KOPT-K1 (cell line): ENCODE results near the gene PAEP.

Experiments
- H3K27ac ChIP-seq: fragments of 200-600 bp; sonication (generic); 2 replicates; pipeline ENCODE4 v1.5.1; 2016; ENCODE audit warnings: antibody characterized with exemption, mild to moderate bottlenecking, low read depth, low read length; ENCODE audit not compliant: poor library complexity, severe bottlenecking
- H3K36me3 ChIP-seq: fragments of 200-600 bp; sonication (generic); 2 replicates; pipeline ENCODE4 v1.5.1; 2017; ENCODE audit warnings: antibody characterized with exemption, mild to moderate bottlenecking, low read length, moderate library complexity; ENCODE audit not compliant: insufficient read depth
- H3K9me3 ChIP-seq: fragments of 200-600 bp; sonication (generic); 2 replicates; pipeline ENCODE4 v1.5.1; 2017; ENCODE audit warnings: antibody characterized with exemption, low read length, mild to moderate bottlenecking; ENCODE audit not compliant: insufficient read depth, poor library complexity, severe bottlenecking

Gene PAEP

DNA sequence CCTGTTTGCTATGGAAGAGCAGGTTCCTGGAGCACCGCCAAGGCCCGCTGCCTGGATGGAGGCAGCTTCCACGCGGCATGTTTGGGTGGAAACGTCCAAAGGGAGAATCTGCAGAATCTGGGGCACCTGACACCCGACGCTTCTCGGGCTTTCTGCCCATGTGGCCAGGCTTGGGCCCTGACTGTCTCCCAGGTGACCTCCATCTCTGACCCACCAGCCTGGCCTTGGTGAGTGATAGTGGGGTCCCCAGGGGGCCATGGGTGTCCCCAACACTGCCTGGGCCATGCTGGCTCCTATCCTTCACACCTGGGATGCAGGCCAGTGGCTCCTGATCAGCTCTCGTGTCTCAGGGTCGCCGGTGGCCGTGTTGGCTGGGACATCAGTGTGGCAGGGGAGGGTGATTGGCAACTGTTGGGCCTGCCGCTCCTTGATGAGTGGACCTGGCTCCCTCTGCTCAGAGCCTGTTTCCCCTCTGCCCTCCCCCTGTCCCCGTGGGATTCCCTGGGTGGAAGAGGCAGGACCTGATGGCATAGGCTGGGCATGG, 43.8 kb downstream of the PAEP start:
- H3K36me3 ChIP-seq = no peaks in the 10 kb centered on the region
- no peaks in the 10 kb centered on the region for H3K9me3 ChIP-seq
- no peak overlapping the region for H3K27ac ChIP-seq

DNA sequence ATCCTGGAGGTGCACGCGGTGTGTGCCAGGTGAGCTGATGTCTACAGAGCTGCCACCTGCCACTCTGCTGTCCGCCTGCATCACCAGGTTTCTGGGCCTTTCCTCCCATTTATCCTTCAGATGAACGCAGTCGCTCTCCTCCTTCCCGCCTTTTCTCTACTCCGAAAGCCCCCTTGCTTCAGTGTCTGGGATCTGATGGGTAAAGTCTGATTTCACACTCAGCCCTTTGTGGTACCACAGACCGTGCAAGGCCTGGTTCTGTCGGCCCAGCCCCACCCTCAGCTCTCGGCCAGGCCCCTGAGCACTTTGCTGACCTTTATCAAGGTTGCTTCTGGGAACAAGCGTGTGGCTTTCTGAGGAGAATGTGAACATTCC, 45.3 kb downstream of the PAEP start:
- Histone ChIP-seq H3K9me3 (no peaks in the 10 kb centered on the region), H3K36me3 (no peaks in the 10 kb centered on the region), H3K27ac (no peak overlapping the region)

DNA sequence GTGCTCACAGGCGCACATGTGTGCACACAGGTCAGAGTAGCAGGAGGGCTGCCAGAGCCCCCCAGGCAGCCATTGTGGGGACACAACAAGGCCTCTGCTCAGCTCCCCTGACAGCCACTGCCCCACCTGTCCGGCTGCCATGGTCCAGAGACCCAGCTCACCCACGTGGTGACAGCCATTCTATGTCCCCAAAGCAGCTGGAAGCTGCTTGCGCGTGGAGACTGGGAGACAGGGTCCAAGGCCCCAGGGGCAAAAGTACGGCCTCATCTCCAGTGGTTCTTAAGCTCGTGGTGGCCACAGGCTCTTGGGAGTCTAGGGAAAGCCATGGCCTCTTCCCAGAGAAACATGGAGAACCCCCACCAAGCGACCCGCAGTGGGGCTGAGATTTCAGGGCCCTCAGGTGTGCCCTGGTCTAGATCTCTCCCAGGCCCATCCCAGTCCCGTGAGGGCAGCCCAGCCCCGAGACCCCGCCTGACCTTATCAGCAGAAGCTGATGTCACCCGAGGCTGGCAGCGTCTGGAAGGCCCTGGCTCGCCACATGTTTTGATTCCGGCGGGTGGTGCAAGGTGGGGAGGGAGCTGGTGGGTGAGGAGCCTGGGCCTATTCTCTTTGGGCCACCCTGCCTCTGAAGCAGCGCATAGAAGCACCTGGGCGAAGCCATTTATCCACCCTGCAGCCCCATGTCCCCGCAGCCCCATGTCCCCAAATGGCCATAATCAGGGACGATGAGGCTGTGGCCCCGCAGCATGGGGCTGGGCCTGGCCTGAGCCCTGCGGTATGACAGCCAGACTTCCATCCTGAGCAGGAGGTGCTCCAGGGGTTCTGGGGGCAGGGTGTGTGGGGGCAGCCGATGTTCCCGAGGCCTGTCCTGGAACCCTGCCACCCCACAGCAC, 46.1 kb downstream of the PAEP start:
- no peak overlapping the region for H3K27ac ChIP-seq
- H3K9me3 ChIP-seq = no peaks in the 10 kb centered on the region
- H3K36me3 ChIP-seq = no peaks in the 10 kb centered on the region

DNA sequence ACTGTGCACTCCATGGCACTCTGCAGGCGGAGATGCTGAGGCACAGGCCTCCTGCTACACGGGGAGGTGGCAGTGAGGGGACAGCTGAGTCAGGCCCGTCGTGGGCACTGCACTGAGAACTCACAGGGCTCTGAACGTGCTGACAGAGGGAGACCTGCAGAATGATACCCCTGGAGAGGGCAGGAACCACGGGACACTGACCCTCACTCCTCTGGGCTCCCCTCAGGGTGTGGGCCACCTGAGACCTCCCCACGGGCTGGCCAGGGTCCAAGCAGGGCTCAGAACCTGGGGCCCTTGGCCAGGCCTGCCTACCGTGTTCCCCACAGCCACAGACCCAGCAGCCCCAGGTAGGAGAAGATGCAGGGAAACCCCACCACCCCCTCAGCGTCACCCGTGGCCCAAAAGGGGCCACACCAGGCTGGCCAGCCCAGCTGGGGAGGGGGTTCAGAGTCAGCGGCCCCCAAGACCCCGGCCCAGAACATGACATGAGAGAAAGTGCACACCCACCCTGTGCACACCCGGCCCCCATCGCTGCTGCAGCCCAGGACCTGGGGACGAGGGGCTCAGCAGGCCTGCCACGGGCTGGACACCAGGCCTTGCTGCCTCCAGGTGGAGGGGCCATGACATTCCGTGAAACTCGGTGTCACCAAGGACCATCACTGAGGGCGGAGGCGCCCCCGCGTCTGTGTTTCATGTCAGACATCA, 46.9 kb downstream of the PAEP start:
- Histone ChIP-seq H3K36me3 (no peaks in the 10 kb centered on the region), H3K27ac (no peak overlapping the region), H3K9me3 (no peaks in the 10 kb centered on the region)

DNA sequence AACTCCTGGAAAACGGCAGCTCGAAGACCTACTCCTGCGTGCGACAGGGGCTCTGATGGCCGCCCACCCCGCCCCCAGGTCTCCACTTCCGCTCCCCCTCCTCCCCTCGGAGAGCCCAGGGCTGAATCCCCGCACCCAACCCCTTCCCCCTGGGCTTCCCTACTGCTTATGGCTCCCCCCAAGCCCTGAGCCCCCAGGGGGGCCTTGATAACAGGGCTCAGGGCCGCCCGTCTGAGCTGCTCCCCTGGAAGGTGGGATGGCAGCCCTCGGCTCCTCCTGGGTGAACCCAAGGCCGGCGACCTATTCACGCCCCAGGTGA, 47.4 kb downstream of the PAEP start:
- H3K36me3 ChIP-seq = no peaks in the 10 kb centered on the region
- H3K27ac ChIP-seq = no peak overlapping the region
- H3K9me3 ChIP-seq = no peaks in the 10 kb centered on the region

DNA sequence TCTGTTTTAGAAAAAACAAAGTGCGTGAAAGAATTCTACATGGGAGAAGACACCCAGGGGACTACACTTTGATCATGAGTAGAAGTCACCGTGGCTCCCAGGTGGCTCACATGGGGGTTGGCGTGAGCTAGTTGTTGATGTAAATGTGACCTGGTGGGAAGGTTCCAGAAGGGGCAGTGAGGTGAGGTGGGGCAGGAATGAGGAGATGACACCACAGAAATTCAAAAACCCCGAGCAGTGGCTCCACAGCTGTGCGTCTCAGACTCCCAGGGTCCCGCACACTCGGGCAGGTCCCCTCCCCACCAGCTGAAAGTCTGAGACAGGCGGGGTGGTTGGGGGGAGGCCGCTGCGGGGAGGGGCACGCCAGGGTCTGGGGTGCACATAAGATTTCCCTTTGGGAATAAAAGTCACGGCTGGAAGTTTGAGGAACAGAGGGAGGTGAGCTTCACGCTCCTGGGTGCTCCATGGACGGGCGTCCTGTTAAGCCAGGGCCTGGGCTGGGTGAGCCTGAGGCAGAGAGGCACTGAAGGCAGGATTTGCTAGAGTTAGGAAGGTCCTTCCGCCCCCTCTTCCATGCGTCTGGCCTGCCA, 47.9 kb downstream of the PAEP start:
- no peaks in the 10 kb centered on the region for H3K36me3 ChIP-seq
- H3K9me3 ChIP-seq = no peaks in the 10 kb centered on the region
- no peak overlapping the region for H3K27ac ChIP-seq

DNA sequence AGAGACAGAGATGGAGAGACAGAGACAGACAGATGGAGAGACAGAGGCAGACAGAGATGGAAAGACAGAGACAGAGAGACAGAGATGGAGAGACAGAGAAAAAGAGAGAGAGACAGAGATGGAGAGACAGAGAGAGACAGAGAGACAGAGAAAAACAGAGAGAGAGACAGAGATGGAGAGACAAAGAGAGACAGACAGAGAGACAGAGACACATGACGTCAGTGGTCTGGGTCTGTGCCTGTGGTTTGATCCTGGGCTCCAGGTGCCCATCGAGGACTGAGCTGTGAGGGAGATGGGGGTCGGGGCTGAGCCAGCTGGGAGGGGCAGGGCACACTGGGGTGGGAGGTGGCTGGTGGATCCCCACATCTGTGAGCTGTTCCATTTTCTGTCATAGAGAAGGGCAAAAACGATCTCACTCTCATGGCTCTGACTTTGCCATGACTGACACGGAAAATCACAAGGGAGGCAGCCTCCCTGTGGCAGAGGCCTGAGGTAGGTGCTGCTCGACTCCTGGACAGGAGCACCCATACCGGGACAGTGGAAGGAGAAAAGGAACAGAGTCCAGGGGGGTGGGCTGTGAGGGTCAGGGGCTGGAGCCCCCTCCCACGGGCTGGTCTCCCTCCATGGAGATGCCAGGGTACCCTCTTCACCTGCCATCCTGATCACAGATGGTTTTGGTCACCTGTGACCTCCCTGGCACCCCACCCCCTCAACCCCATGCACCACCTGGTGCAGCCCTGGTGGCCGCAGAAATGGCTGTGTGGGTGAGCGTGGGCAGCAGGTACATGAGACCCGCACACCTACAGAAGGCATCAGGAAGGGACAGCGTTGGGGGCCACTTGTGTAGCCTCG, 49.0 kb downstream of the PAEP start:
- no peaks in the 10 kb centered on the region for H3K9me3 ChIP-seq
- H3K27ac ChIP-seq = no peak overlapping the region
- no peaks in the 10 kb centered on the region for H3K36me3 ChIP-seq

DNA sequence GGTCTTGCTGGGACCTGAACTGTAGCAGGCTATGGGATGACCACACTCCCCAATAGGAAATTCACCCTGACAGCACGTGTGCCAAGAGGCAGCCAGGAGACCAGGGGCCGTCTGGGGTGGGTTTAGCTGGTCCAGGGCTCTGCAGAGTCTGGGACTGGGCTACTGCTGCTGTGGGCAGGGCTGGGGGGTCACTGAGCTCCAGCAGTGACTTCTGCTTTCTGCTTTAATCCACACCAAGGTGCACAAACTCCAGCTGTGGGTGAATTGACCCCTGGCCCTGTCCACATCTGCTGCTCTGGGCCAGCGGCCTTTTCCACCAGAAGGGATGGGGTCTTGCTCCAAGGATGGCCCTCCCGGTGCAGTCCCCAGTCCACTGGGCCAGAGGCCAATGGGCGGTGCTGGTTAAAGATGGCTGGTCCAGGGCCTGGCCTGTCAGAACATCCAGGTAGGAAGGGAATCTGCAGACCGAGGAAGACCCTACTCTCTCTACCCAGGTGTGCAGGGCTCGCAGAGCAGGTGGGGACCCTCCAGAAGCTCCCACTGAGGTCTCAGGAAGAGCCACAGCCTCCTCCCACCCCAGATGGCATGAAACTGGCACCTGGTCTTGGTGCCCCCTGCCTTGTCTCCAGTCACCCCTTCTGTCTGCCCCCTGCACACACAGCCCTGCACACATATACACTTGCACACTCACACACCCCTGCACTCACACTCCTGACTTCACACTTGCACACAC, 49.8 kb downstream of the PAEP start:
- Histone ChIP-seq H3K27ac (no peak overlapping the region), H3K9me3 (no peaks in the 10 kb centered on the region), H3K36me3 (no peaks in the 10 kb centered on the region)

DNA sequence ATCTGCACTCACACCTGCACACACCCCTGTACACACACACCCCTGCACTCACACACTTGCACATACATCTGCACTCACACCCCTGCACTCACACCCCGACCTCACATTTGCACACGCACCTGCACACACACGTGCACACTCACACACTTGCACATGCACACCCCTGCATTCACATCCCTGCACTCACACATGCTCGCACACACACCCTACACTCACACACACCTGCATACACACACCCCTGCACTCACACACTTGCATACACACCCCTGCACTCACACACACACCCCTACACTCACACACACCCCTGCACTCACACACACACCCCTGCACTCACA, 50.3 kb downstream of the PAEP start:
- no peaks in the 10 kb centered on the region for H3K9me3 ChIP-seq
- no peak overlapping the region for H3K27ac ChIP-seq
- H3K36me3 ChIP-seq = no peaks in the 10 kb centered on the region

DNA sequence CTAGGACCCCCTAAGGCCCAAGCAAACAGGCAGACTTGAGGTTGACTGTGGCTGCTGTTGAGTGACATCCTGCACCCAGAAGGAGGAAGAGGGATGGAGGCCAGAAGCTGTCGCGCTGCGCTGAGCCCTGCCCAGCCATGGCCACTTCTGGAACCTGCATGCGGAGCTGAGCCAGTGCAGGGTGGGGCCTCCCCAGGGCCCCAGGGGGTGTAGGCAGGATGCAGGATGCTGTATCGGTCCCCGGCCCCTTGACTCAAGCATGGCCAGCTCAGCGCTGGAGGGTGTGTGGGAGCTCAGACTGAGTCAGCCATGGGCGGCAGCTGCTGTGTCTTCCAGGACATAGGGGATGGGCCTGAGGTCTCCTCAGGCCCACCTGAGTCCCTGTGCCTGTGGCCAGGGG, 50.9 kb downstream of the PAEP start:
- H3K9me3 ChIP-seq = no peaks in the 10 kb centered on the region
- no peaks in the 10 kb centered on the region for H3K36me3 ChIP-seq
- no peak overlapping the region for H3K27ac ChIP-seq

DNA sequence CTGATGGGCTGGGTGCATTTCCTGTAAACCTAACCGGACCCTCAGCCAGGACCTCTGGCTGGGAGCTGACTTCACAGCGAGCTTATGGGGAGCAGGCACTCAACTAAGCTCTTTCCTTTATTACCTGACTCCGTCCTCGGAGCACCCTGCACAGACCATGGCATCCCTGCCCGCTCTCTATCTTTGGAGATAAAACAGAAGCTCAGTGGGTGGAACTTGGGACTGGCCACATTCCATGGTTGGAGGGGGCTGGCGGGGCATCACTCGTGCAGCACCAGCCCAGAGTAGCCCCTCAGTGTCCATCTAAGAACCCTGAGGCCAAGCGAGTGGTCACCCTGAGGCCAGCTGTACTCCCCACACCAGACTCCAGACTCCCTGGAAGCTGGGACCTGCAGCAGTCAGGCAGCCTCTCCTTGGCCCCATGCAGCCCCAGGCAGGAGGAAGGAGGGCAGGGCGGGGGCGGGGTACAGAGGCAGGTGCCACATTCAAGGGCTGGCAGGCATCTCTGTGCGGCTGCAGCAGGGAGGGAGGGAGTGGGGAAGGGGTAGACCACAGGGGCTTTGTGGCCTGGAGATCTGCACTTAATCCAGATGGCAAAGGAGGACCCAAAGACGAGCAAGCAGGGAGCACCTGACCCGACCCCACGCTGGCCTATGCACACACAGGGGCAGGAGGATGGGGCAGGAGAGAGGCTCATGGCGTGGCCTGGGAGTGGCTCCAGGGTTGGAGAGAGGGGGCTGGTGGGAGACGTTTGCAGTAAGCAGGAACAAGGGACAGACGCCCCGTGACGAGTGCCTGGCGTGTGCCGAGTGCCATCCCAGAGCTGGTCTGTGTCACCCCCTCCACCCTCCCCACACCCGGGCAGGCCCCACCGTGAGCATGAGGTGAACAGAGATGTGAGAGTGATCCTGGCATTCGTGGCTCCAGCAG, 51.7 kb downstream of the PAEP start:
- no peaks in the 10 kb centered on the region for H3K9me3 ChIP-seq
- no peaks in the 10 kb centered on the region for H3K36me3 ChIP-seq
- no peak overlapping the region for H3K27ac ChIP-seq

DNA sequence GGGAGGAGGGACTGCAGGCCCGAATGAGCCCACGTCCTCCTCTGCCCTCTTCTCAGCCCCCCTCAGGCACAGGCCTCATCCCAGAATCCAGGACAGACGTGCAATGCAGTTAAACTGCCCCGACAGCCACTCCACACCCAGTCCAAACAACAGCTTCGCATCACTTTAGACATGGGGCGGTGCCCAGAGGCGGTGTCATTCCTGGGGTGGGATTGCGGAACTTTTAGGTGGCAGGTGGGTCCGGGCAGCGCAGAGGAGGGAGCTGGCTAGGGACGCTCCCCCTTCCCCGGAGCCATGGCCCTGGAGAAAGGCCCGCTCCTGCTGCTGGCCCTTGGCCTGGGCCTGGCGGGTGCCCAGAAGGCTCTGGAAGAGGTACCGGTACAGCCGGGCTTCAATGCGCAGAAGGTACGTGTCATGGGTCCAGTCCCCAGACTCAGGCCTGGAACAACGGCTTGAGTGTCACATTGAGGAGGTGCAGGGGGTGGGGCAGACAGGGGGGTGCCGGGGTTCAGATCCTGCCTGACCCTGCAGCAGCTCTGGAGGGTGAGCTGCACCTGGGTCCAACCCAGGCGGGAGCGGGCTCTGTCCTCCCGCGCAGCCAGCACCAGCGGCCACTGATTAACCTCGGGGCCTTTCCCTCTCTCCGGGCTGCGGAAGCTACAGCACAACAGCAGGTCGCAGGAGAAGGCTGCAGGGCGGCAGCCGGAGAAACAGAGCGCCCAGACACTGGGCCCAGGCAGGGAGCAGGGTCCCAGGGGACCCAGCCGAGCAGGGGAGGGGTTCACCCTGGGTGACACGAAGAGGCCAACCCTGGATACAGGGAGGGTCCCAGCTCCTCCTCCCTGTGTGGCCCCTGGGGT, 52.6 kb downstream of the PAEP start:
- H3K36me3 ChIP-seq = no peaks in the 10 kb centered on the region
- H3K27ac ChIP-seq = no peak overlapping the region
- H3K9me3 ChIP-seq = no peaks in the 10 kb centered on the region
